Inflammatory macrophage treated with lipopolysaccharide for 1 hour (primary cell): ENCODE measurements around the gene PHF21A.

Source experiments
- DNase-seq, 2 donors: peaks; one replicate each; pipeline ENCODE4 v3.0.0-alpha.2; 2020 to 2022

Gene PHF21A

DNA sequence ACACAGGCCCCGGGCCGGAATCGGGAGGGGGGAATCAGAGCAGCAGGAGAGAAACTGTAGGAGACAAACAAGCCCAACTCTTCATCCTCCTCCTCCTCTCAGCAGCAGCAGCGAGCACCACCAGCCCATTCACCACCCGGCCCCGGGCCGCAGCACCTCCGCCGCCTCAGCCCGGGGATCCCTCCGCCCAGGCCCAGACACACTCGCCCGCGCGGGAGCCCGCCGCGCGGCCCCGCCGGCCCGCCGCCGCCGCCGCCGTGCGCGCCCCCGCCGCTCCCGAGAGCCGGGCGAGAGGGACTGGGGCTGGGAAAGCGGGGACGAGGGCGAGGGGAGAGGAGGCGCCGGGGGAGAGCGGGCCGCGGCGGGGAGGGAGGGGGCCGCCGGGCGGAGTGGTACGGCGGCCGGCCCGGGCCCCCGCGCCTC is at the start of gene PHF21A:
Gene PHF21A, minus strand, starts transcription at position 154 of the 423 bp plus-strand sequence. CDS start 37,235 bp downstream, outside the sequence.
- DNase-seq: peak; percentile 80 to 87

DNA sequence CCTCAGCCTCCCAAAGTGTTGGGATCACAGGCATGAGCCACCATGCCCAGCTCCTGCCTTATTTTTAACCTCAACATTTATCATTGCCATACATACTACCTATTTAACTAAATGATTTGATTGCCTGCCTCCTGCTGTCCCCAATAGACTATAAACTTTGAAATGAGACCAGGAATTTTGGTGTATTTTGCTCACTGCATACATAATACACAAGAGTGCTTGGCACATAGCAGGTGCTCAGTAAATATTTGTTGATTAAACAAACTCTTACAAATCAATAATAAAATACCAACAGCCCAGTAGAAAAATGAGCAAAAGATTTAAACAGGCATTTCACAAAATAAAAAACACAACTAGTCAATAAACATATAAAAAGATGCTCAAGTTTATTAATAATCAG is 49.5 kb upstream of the PHF21A start:
- no peak for DNase-seq

DNA sequence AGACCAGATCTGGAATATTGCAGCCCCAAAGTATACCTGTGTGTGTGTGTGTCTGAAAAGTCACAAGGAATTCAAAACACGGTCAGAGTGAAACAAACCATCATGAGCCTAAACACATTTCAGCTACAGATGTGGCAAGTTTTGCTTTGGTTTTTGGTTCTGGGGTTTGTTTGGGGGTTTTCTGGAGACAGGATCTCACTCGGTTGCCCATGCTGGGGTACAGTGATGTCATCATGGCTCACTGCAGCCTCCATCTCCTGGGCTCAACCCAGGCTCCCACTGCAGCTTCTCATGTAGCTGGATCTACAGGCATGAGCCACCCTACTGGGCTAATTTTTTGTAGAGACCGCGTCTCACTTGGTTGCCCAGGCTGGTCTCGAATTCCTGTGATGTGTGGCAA is 41.4 kb upstream of the PHF21A start:
- peak in 1 of 2 donors; percentile 3 for DNase-seq

DNA sequence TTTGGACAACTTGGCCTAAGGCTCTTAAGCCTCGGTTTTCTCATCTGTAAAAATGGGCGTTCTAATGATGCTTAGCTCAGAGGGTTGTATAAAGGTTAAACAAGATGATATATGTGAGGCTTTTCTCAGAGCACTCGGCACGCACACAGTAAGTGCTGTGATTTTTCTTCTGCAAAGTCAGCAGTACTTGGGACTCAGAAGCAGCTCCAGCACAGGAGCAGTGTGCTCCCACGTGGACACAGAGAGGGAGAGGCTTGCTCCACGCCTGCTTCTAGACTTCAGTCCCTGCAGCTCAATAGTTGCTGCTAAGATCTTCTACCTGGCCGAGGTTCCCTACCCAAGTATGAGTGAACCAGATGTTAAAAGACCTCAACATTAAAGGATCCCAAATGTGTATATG is 39.9 kb upstream of the PHF21A start:
- no peak for DNase-seq

DNA sequence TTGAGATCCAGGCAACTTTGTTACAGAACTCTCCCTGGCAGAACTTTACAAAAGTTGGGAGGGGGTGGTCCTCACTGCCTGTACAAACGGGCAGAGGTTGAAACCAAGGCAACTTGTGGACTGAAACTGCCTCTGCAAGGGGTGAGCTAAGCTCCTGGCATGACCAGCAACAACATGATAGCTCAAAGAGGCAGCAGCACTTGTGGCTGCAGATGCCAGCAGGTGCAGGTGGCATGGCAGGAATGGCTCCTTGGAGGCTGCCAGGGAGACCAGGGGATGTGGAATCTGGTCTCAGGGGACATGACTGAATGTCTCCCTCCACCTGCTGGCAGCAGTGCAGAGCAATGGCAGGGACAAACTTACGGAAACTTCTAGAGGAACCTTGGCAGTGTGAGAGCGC is 38.8 kb upstream of the PHF21A start:
- no peak for DNase-seq

DNA sequence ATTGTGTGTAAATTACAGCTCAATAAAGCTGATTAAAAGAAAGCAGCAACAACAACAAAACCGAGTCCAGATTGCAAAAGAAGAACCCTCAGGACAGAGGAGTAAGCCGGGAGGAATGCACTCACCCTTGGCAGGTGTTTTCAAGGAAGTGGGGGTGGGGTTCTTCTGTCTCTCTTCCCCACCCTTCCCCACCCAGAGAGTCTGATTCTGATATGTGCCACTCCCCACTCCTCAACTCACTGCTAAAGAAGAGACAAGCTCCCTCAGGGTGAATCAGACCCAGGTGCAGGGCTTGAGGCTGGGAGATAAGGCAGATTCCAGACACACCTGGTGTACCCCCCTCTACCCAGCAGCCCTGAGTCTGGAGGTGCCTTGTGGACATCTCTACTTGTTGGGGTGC is 38.4 kb upstream of the PHF21A start:
- DNase-seq: no peak

DNA sequence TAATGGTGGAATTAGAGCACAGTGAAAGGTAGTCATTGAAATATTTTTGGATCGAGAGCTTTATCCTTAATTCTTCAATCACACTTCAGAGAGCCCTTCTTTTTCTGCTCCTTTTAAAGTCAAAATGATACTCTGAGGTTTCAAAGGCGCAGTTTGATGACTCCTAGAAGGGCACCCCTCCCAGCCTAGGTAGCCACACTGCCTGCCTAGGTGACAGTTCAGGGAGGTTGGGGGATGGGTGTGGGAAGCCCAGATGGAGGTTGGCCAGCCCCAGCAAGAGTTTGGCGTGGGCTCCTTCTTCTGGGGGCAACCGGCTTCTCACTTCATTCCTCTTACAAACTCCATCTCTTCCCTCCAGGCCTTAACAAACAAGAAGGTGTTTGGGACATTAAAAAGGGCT is 28.6 kb upstream of the PHF21A start:
- DNase-seq: no peak

DNA sequence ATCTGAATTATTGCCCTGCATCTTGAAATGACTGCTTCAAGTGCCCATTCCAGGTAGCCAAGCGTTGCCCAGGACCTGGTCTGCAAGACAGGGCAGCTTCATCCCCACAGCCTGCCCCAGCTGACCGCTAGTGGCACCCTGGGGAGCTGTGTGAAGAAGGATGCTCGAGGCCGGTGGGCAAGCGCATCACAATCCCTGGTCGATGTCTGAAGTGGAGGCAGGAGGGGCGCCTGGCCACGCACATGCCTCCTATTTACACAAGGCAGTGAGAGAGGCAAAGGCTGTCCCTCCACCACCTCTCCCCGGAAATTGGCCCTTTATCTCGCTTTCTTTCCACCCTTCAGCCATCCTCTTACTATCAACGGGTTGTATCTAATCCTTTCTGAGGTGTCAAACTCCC is 28.1 kb upstream of the PHF21A start:
- no peak for DNase-seq

DNA sequence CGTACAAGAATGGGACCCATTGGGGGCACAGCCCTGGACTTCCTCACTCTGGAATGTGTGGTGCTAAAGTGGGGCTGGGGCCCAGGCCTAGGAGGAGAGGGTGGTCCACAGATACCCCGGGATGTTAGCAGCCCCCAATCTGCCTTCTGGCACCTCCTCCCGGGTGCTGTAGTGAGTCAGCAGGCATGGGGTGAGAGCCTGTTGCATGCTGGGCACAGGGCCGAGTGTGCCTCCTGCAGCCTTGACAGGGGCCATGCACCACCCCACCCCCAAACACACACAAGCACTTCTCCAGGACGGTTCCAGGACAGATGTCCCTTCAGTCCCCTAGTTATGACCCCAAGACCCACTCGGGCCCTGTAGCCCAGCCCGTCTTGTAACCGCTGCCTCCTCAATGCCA is 23.5 kb upstream of the PHF21A start:
- DNase-seq: no peak

DNA sequence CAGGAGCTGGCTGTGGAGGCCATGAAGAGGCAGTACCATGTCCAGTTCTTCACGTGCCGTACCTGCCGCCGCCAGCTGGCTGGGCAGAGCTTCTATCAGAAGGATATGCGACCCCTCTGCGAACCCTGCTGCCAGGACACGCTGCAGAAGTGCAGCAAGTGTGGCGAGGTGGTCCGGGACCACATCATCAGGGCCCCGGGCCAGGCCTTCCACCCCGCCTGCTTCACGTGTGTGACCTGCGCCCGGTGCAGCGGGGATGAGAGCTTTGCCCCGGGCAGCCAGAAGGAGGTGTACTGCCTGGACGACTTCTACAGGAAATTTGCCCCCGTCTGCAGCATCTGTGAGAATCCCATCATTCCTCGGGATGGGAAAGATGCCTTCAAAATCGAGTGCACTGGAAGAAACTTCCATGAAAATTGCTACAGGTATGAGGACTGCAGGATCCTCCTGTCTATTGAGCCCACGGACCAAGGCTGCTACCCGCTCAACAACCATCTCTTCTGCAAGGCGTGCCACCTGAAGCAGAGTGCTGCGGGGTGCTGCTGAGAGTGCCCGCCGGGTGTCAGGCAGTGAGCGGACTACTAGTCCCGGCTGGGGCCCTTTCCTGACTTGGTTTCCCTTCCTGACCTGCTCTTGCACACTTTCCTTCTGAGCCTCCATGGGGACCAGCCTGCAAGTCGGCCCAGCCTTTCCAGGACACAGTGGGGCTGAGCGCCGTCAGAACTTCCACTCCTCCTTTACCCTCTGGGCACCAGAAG is 22.0 kb upstream of the PHF21A start:
- DNase-seq: no peak

DNA sequence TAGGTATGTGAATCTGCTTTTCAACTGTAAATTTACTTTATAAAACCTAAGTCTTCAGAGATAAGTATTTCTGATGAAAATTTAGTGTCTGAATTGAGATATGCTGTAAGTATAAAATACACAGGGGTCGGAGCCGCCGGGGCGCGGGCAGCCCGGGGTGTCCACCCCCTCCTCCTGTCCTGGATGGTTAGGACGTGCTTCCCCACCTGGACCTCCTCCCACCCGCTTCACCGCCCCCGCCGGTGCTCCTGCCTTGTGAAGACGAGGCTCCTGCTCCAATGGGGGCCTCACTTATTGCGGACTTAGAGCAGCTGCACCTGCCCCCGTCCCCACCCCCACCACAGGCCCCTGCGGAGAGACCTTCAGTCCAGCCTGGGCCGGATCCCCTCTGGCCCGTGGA is 21.3 kb upstream of the PHF21A start:
- no peak for DNase-seq

DNA sequence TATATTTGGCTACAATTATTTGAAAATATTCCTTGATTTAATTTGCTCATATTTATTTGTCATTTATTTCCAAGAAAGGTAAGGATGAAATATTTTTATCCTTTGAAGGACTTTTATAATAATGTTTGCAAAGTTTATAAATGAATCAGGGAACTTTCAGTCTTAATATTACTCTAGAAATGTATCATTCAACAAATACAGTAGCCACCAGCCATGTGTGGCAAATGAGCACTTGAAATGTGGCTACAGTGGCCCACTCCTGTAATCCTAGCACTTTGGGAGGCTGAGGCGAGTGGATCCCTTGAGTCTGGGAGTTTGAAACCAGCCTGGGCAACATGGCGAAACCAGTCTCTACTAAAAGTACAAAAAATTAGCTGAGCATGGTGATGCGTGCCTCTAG is 20.3 kb upstream of the PHF21A start:
- no peak for DNase-seq

DNA sequence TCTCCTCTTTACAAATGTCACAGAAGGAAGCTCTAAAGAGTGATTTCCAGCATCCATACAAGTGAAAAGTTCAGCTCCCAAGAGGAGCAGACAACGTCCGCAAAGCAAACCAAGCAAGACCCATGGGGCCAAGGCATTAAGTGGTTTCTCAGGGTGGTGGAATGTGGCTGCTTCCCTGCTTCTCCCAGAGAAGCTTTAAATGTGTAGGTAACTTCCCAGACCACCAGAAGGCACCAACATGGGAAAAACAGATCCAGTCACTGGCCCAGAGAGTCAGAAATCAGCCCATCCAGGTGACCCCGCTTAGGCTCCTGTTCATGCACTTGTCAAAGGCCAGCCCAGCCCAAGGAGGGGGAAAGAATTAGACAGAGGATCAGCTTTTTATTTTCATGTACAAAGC is 13.3 kb upstream of the PHF21A start:
- DNase-seq: no peak

DNA sequence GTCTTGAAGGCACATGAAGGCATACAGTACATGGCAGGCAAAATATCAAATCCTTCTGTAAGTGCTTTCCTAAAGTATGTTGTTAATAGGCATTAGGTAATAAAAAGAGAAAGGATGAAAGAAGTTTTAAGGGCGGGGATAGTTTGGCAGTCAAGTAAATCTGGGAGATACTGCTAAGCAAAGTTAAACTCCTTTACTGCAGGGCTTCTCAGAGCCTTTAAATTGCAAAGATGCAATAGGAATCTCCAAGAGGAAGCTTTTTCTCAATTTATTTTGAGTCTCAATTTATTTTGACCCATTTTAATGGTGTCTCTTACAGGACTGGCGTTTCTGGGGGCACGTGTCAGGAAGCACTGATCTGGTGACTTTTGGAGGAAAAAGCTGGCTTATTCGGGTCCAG is 12.8 kb upstream of the PHF21A start:
- no peak for DNase-seq

DNA sequence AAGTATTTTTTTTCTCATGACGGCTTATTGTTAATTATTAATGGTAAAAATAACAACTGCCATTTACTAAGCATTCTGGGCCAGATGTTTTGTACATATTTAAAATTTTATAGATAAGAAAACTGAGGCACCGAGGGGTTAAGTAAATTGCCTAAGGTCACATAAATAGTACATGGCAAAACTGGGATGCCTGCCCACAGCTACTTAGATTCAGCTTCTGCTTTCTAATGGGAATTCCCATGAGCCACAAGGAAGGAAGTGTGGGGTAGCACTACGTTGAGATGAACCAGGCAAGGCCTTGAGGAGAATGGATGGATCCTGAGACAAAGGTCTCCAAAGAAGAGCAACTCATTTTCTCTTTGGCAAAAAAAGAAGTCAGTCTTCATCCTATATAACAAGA is 11.9 kb upstream of the PHF21A start:
- DNase-seq: peak; percentile 63 to 68

DNA sequence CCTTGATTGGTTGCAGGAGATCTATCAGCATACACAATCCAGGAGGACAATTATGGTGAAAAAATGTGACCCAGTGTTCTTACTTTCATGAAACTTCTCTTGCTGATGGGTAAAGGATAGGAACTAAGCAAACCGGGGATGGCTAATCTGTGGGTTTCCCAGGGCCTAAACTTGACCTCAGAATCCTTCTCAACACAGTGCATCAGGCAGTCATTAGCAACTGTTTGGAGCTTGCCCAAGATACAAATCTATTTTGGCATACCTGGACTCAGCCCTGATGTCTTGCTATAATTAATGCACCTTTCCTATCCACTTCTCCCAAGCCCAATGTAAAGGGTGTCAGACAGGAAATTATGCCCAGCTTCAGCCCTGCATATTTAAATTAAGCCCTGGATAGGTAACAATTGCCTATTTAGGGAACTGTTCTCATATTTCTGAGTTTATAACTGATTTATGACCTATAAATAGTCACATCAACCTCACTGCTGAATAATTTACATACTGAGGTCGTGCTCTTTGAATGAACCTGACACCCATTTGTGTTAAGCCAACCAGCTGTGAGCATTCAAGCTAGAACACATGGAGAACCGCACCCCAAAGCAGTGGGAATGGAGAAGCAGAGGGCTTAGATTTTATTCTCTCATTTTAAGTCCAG is 9.2 kb upstream of the PHF21A start:
- DNase-seq: no peak

DNA sequence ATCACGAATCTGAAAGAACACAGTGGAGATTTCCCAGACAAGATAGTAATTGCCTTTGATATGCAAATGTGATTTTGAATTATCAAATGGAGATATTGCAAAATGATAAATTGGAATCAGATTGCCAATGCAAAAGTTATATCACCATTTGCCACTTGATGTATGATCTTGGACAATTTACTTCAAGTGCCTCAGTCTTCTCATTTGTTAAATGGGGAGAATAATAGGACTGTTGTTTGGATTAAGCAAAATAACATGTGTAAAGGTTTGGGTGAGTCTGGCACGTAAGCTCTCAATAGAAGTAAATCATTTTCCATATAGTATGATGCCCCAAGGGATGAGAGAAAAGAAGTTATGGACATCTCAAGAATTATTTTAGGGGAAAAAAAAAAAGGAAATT is 7.9 kb upstream of the PHF21A start:
- DNase-seq: no peak

DNA sequence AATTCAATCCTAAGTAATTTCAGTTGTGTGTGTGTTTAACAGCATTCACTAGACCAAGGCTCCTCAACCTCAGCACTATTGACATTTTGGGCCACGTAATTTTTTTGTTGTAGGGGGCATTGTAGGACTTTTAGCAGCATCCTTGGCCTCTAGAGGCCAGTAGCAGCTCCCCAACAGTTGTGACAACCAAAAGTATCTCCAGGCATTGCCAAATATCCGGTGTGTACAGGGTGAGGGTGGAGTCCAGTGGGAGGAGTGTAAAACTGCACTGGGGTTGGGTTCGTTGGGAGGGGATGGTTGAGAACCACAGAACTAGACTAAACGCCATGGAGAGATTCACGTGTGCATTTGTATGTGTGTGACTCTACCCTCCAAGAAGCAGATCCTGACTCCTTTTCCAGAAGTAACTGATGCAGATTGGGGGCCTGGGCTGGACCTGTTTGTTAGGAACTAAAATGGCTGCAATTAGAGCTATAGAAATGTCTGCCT is 5.9 kb upstream of the PHF21A start:
- peak; percentile 85 to 87 for DNase-seq

DNA sequence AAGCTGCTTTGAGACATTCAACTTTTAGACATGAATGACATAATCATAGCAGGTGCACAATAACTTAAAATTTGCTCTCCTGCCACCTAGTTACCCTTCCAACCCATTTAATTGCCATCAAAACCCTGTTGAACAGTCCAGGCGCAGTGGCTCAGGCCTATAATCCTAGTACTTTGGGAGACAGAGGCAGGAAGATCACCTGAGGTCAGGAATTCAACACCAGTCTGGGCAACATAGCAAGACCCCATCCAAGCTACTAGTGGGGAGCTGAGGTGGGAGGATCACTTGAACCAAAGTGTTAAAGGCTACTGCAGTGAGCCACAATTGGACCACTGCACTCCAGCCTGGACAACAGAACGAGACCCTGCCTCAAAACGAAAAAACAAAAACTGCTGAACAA is 4.0 kb upstream of the PHF21A start:
- no peak for DNase-seq

DNA sequence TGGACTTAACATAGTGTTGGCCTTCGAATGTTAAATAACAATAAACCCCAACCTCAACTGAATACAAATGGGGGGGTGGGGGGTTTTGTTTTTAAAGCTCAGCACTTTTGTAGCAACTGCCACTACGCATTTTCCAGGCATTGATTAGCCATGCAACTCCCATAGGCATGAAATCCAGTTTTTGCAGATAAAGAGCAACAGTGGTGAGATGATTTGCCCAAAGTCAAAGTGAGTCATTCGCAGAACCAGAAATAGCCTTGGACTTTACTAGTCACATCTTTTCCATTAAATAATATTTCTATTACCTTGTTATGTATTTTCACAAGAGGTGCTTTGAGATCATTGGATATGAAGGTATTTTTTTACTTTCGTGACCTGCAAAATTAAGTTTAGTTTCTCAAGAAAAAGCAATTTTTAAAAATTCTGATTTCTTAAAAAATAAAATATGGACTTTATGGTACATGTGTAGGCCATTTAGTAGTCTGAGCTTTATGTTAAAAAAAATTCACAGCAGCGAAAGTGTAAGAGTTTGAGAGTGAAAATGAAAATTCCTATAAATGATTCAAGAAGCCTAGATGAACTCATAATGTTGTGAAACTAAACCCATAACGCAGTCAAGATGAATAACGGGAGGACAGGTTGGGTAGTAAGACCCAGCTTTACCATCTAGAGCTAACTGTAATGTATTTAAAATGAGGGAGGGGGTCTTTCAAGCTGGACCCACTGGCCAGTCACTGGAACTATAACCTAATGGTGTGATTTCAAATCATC is 1.9 kb upstream of the PHF21A start:
- no peak for DNase-seq

DNA sequence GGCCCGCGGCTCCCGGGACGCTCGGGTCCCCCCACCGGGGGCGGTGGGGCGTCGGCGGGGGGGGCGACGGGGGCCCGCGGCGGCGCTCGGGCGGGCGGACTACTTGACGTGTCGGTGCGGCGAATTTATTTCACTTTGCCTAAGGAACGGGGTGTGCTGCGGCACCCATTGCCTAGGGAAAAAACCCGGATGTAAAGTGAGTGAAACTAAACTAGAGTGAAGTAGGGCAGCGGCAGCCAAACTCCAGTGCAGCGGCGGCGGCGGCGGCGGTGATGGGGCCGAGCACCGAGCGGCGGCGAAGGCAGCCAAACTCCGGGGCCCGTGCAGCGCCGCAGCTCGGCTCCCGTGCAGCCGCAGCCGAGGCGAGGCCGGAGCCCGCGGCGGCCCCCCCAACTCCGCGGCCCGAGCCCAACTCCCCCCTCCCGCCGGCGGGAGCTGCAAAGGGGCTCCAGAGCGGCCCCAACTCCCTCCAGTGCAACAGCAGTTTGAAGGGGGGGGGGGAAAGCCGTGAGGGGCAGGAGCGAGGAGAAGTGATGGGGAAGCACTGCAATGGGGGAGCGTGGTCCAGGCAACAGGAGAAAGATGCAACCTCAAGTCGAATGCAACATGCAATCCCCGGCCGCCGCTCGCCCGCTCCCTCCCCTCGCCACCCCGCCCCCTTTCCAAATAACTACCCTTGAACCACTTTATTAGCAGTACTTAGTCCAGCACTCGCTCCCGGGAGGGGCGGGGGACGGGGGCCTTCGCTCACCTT is 647 bp upstream of the PHF21A start:
- peak; percentile 78 to 83 for DNase-seq

DNA sequence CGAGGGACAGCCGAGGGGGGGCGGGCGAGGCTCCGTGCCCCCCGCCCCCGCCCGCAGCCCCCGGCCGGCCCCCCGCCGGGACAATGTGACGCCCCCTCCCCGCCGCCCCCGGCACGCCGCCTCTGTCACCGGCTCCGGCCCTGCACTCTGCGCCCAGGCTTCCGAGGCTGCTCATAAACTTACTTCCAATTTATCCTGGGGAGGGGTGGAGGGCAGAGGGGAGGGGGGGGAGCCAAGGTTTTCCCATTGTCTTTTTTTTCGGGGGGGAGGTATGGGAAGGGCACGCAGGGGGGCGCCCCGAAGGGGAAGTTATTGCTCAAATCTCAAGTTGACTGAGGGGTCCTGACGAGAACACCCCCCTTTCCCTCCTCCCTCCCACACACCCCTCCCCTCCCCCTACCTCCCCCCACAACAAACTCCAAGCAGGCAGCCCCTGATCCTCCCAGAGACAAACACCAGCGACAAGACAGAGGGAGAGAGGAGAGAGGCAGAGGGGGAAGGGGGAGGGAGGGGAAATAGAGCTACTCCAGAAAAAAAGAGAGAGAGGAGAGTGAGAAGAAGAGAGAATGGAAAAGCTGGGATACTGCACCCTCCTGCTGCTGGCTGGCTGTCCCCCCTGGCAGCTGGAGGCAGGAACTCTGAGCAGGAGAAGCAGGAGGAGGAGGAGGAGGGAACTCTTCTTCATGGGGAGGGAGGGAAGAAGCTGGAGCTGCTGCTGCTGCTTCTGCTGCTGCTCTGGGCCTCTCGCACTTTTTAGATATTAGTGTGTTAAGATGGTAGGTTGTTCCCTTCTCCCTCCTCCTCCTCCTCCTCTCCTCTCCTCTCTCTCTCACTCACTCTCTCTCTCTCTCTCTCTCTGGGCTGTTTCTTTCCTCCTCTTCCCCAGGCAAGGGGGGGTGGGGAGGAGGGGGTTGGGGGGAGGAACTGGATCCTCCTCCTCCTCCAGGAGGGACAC is 631 bp downstream of the PHF21A start:
- peak in 1 of 2 donors; percentile 9 for DNase-seq
